Left lung (tissue), 10 donors: ENCODE measurements around the gene MALRD1. TPM values are rescaled to one million over a fixed set of nuclear protein-coding genes. Genes with fewer than 3 reads are reported as not detected.

Experiments
- ATAC-seq: fragments of 200-7000 bp; cut with Tn5 transposase; one replicate; pipeline ENCODE4 v1.9.1; 2020; ENCODE audit warnings: moderate library complexity
- DNase-seq, 4 donors: peaks; one replicate each; pipeline ENCODE4 v3.0.0-alpha.2; 2013 to 2020
- H3K27ac ChIP-seq, 2 donors: fragments of 200-600 bp; sonication (generic) in 1 of 2; one replicate each; pipeline versions ENCODE4 v1.5.0 to v1.8.0; 2020 to 2021
- H3K27me3 ChIP-seq, 2 donors: fragments of 200-600 bp; sonication (generic) in 1 of 2; one replicate each; pipeline versions ENCODE4 v1.5.0 to v1.8.0; 2020 to 2021
- H3K36me3 ChIP-seq, 2 donors: fragments of 200-600 bp; sonication (generic) in 1 of 2; one replicate each; pipeline versions ENCODE4 v1.5.0 to v1.8.0; 2020 to 2021
- H3K4me1 ChIP-seq, 2 donors: fragments of 200-600 bp; one replicate each; pipeline ENCODE4 v1.8.0; 2021
- H3K4me3 ChIP-seq, 2 donors: fragments of 200-600 bp; sonication (generic) in 1 of 2; one replicate each; pipeline versions ENCODE4 v1.5.0 to v1.8.0; 2020 to 2021; ENCODE audit warnings: mild to moderate bottlenecking in 1 of 2
- H3K9me3 ChIP-seq, 2 donors: fragments of 200-600 bp; sonication (generic) in 1 of 2; one replicate each; pipeline versions ENCODE4 v1.5.0 to v1.8.0; 2020 to 2021
- intact Hi-C, 2 donors: fragments of 100-400 bp; cut with DNase I; formaldehyde crosslinking; loops; one replicate each; pipeline versions ENCODE4 v1.11.2 to v1.14.2; 2022
- polyA plus RNA-seq, 6 donors: library from polyadenylated mRNA; unstranded; fragments of 120-200 nt; gene quantifications; one replicate each; pipeline ENCODE4 v1.2.1, GENCODE V29; 2013; ENCODE audit not compliant: insufficient read length in 6 of 6
- total RNA-seq, 2 donors: library from RNA; stranded (reverse); fragmentation: NEBNext Ultra II Directional; extraction: Animal tissue kit (Norgen Biotek cat#: 25700); gene quantifications; one replicate each; pipeline ENCODE4 v1.2.1, GENCODE V29; 2021
- TF ChIP-seq, protein P1 (sequence below), 2 donors: fragments of 200-600 bp; sonication (generic) in 1 of 2; IDR thresholded peaks; one replicate each; pipeline versions ENCODE4 v1.5.0 to v1.8.0; 2021; ENCODE audit warnings: antibody characterized with exemption in 2 of 2
- donor health status: DM: no; HTN: yes; CAD: no.
- donor health status: DM: no; HTN: no; CAD: no.

The MALRD1 gene
- total and polyA plus RNA-seq, 8 donors, result 2.6 to 12.3 (median 6.9) TPM

DNA sequence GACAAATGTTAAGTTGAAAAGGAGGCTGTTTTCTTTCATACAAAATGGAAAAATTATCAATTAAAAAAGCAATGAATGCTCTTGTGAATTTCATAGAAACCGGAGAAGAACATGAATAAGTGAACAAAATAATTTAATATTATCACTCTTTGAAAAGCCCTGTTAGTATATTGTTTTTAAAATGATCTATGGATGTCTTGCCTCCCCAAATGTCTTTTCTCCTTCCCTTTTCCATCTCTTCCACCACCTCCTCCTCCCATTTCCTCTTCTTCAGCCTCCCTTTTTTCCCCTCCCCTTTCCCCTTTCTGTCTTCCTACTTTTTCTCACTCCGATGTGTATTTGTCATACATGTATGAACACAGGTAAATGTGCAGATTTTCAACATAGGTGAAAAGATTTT is 234.7 kb downstream of the MALRD1 start:
- Histone ChIP-seq H3K27me3 (no peaks in the 10 kb centered on the region), H3K9me3 (peaks cover 0 to 4% of the 10 kb centered on the region in 2 donors), H3K4me1 (no peaks in the 10 kb centered on the region), H3K36me3 (no peaks in the 10 kb centered on the region), H3K4me3 (no peak overlapping the region), H3K27ac (no peak overlapping the region)
- intact Hi-C loops, result no loop called here
- TF ChIP-seq, protein P1, sequence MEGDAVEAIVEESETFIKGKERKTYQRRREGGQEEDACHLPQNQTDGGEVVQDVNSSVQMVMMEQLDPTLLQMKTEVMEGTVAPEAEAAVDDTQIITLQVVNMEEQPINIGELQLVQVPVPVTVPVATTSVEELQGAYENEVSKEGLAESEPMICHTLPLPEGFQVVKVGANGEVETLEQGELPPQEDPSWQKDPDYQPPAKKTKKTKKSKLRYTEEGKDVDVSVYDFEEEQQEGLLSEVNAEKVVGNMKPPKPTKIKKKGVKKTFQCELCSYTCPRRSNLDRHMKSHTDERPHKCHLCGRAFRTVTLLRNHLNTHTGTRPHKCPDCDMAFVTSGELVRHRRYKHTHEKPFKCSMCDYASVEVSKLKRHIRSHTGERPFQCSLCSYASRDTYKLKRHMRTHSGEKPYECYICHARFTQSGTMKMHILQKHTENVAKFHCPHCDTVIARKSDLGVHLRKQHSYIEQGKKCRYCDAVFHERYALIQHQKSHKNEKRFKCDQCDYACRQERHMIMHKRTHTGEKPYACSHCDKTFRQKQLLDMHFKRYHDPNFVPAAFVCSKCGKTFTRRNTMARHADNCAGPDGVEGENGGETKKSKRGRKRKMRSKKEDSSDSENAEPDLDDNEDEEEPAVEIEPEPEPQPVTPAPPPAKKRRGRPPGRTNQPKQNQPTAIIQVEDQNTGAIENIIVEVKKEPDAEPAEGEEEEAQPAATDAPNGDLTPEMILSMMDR (IDR thresholded peaks at IDR 0.05), result no peak
- ATAC-seq (no peak), DNase-seq (no peak)

DNA sequence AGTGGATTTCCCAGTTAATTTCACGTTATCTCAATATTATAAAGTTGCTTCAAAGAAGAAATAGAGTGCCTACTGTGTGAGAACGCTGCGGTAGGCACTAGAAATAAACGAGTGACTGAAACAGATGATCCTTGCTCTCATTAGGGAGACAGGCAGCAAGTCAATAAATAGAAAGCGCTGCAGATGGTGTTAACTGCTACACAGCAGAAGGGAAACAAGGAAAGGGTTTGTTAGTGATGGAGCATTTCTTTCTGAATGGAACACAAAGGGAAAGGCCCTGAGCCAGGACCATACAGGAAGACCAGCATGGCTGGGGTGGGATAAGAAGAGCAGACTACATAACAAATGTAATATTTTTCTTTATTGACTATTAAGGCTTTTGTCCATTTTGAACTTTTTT is 235.2 kb downstream of the MALRD1 start:
- H3K27me3 ChIP-seq, result no peaks in the 10 kb centered on the region
- H3K27ac ChIP-seq, result no peak overlapping the region
- no peaks in the 10 kb centered on the region for H3K36me3 ChIP-seq
- DNase-seq (no peak), ATAC-seq (no peak)
- H3K9me3 ChIP-seq, result peaks cover 0 to 4% of the 10 kb centered on the region in 2 donors
- no peaks in the 10 kb centered on the region for H3K4me1 ChIP-seq
- no peak overlapping the region for H3K4me3 ChIP-seq
- TF ChIP-seq, protein P1 (IDR thresholded peaks at IDR 0.05), result no peak
- intact Hi-C loops, result no loop called here

DNA sequence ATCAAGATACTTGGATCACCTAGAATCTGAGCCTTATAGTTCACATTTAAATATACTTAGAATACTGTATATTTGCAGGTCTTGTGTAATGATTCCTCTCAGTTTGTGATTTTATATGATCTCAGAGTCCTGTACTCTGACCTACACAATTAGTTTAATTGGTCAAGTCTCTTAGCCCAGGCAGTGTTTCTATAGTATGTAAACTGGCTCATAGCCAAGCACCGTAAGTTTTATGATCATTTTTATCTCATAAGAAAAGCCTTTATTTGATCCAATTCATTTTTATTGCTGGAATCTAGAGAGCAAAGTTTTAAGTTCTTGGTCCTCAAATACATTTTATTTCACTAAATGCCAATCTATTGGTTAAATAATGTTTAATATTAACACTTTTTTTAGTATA is 242.2 kb downstream of the MALRD1 start:
- Histone ChIP-seq H3K4me1 (no peaks in the 10 kb centered on the region), H3K27me3 (no peaks in the 10 kb centered on the region), H3K4me3 (no peak overlapping the region), H3K36me3 (no peaks in the 10 kb centered on the region), H3K9me3 (peaks cover 0 to 2% of the 10 kb centered on the region in 2 donors), H3K27ac (no peak overlapping the region)
- TF ChIP-seq, protein P1 (IDR thresholded peaks at IDR 0.05), result no peak
- intact Hi-C loops, result no loop called here
- no peak for ATAC-seq
- DNase-seq, result no peak

DNA sequence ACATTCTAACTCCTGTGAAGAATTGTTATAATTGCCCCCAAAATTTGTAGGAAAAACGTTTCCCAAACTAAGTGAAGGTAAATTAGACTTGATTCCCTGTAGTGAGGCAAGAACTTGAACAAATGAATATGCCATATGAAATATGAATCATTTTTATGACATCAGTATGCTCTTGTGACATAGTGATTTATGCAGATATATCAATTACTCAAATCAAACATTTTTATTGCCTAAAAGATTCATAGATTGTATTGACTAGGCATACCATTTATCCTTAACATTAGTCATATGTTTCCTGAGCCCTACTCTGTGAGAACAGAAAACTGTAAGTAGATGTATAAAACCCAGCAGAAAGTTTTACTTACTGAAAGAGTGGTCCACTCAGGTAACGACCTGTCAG is 245.6 kb downstream of the MALRD1 start:
- H3K36me3 ChIP-seq, result no peaks in the 10 kb centered on the region
- no peak overlapping the region for H3K4me3 ChIP-seq
- peaks cover 0 to 2% of the 10 kb centered on the region in 2 donors for H3K9me3 ChIP-seq
- intact Hi-C loops, result no loop called here
- no peaks in the 10 kb centered on the region for H3K27me3 ChIP-seq
- ATAC-seq (no peak), DNase-seq (no peak)
- H3K4me1 ChIP-seq, result no peaks in the 10 kb centered on the region
- no peak overlapping the region for H3K27ac ChIP-seq
- TF ChIP-seq, protein P1 (IDR thresholded peaks at IDR 0.05), result no peak

DNA sequence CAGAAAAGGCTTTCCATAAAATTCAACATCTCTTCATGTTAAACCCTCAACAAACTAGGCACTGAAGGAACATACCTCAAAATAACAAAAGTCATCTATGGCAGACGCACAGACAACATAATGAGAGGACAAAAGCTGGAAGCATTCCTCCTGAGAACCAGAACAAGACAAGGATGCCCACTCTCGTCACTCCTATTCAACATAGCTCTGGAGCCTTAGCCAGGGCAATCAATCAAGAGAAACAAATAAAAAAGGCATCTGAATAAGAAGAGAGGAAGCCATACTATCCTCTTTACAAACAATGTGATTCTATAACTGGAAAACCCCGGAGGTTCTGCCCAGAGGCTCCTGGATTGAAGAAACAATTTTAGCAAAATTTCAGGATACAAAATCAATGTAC is 251.0 kb downstream of the MALRD1 start:
- Histone ChIP-seq H3K36me3 (no peaks in the 10 kb centered on the region), H3K27me3 (no peaks in the 10 kb centered on the region), H3K9me3 (no peaks in the 10 kb centered on the region), H3K27ac (no peak overlapping the region), H3K4me3 (no peak overlapping the region), H3K4me1 (no peaks in the 10 kb centered on the region)
- intact Hi-C loops, result no loop called here
- no peak for DNase-seq
- TF ChIP-seq, protein P1 (IDR thresholded peaks at IDR 0.05), result no peak
- no peak for ATAC-seq
